Measurements from ENCODE around the gene IGFBP1. TPM values are rescaled to one million over a fixed set of nuclear protein-coding genes. Genes with fewer than 3 reads are reported as not detected.

The IGFBP1 gene
- total RNA-seq (2022; extraction: Qiagen RNA extraction) = 53.7 to 72.9 TPM (median 66.2 TPM) in 5 replicates

DNA sequence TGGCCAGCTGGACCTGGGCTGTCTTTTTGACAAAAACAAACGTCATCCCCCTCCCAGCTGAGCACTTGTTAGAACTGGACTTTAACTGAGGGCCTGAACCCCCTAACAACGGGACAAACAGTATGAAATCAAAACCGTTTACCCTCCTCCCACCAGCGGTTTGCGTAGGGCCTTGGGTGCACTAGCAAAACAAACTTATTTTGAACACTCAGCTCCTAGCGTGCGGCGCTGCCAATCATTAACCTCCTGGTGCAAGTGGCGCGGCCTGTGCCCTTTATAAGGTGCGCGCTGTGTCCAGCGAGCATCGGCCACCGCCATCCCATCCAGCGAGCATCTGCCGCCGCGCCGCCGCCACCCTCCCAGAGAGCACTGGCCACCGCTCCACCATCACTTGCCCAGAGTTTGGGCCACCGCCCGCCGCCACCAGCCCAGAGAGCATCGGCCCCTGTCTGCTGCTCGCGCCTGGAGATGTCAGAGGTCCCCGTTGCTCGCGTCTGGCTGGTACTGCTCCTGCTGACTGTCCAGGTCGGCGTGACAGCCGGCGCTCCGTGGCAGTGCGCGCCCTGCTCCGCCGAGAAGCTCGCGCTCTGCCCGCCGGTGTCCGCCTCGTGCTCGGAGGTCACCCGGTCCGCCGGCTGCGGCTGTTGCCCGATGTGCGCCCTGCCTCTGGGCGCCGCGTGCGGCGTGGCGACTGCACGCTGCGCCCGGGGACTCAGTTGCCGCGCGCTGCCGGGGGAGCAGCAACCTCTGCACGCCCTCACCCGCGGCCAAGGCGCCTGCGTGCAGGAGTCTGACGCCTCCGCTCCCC is at the start of gene IGFBP1:
TSS of gene IGFBP1 (plus strand) at position 304 of the 808 bp plus-strand sequence. CDS start at position 469, 165 bp downstream.

DNA sequence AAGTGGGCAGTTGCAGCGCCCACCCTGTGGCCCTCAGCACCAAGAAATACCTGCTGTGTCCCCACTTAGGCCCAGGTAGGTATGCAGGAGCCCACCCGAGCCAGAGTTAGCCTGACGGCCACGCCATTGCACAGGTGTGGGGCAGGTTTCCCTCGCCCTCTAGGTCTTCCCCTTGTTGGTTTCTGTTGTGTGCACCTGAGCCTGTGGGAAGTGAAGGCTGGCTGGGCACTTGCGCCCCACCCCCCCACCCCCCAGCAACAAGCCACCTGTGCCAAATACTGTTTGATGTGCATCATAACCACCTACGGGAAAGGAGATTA is 15.3 kb upstream of the IGFBP1 start, which contains the start of gene CCDC201:
TSS of gene CCDC201 (minus strand) at position 48 of the 320 bp plus-strand sequence. CDS start 75 bp downstream, outside the sequence.

DNA sequence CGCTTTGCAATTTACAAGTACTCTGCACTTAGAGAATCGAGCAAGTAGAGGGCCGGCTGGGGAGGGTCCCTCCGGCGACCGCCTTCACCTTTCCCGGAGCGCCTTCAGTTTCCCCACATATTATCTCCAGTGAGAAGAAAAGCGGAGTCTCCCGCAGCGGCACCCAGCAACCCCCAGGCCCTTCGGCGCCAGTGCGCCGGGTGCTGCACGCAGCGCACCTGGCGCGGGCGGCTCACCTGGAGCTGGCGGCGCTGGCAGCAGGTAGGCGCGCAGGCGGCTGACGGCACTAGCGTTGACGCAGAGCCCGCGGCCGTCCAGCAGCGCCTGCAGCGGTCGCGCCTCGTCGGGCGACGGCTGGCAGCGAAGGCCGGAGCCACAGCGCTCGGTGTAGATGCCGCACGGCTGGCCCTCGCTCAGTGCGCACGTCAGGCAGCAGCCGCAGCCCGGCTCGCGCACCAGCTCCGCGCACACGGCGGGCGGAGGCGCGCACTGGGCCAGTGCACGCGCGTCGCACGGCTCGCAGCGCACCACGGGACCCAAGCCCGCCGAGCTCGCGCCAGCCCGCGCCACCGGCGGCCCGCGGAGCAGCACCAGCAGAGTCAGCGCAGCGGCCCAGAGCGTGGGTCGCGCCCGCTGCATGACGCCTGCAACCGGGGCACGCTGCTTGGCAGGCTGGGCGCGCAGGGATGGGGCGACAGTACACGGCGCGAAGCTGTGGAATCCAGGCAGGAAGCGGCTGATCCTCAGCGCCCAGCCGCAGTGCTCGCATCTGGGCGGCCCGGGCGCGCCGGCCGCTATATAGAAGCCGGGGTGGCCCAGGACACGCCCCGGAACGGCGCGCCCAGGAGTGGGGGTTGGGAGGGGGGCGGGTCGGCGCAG is 32.5 kb downstream of the IGFBP1 start, which contains the start of gene IGFBP3:
TSS of gene IGFBP3 (minus strand) at position 771 of the 879 bp plus-strand sequence. CDS start at position 639, 132 bp downstream.

Other genes with a start within 250 kb of the IGFBP1 start
- not detected in 5 replicates for gene CCDC201, start 15.4 kb upstream of the IGFBP1 start, total RNA-seq (2022; extraction: Qiagen RNA extraction)
- gene IGFBP3, start 32.8 kb downstream of the IGFBP1 start, total RNA-seq (2022; extraction: Qiagen RNA extraction) = 119 to 192 TPM (median 156 TPM) in 5 replicates

Data from A549 treated with dexamethasone at 1 μM for 4 hours (cell line).